Thyroid gland (tissue), 4 donors: ENCODE measurements around the gene SYT9. TPM values are rescaled to one million over a fixed set of nuclear protein-coding genes. Genes with fewer than 3 reads are reported as not detected.

Experiments
- DNase-seq, 2 donors: peaks; one replicate each; pipeline ENCODE4 v3.0.0-alpha.2; 2019
- H3K27ac ChIP-seq, 3 donors: fragments of 200-600 bp; sonication (generic); 1 replicate in 2 of 3; 2 replicates in 1 of 3; pipeline ENCODE4 v1.5.1; 2016 to 2019; ENCODE audit warnings: mild to moderate bottlenecking in 1 of 3, moderate library complexity in 1 of 3
- H3K27me3 ChIP-seq: fragments of 200-600 bp; sonication (generic); one replicate; pipeline ENCODE4 v1.5.1; 2019
- H3K36me3 ChIP-seq, 2 donors: fragments of 200-600 bp; sonication (generic); one replicate each; pipeline ENCODE4 v1.5.1; 2016 to 2019
- H3K4me1 ChIP-seq, 2 donors: fragments of 200-600 bp; sonication (generic); one replicate each; pipeline ENCODE4 v1.5.1; 2017 to 2019
- H3K4me3 ChIP-seq, 3 donors: fragments of 200-600 bp; sonication (generic); replicated peaks in 1 of 3; 1 replicate in 2 of 3; 2 replicates in 1 of 3; pipeline ENCODE4 v1.5.1; 2016; ENCODE audit warnings: mild to moderate bottlenecking in 1 of 3
- H3K9me3 ChIP-seq: fragments of 200-600 bp; sonication (generic); one replicate; pipeline ENCODE4 v1.5.1; 2017
- CTCF ChIP-seq, 6 experiments: fragments of 200-600 bp in 3 of 6; fragments of 450-650 bp in 3 of 6; sonication (generic) in 3 of 6; IDR thresholded peaks; one replicate each; pipeline ENCODE4 v1.5.1; 2016 to 2019; ENCODE audit warnings: antibody characterized with exemption in 6 of 6, mild to moderate bottlenecking in 2 of 6, inconsistent platforms in 1 of 6, moderate library complexity in 1 of 6
- POLR2A ChIP-seq, 2 donors: fragments of 450-650 bp; IDR thresholded peaks; one replicate each; pipeline ENCODE4 v1.6.1; 2017; ENCODE audit warnings: antibody characterized with exemption in 2 of 2, mild to moderate bottlenecking in 2 of 2, moderate library complexity in 1 of 2
- WGBS, 2 donors: methylation state at CpG; one replicate each; pipeline ENCODE4 v1.1.5; 2017; 5-methylcytosine and 5-hydroxymethylcytosine counted together
- intact Hi-C: fragments of 100-400 bp; cut with DNase I; formaldehyde crosslinking; loops from one replicate; pipeline ENCODE4 v1.15.1; 2023
- total RNA-seq, 4 donors: library from RNA; depleted of rRNA; stranded (reverse); fragments of >200 nt; gene quantifications; one replicate each; pipeline ENCODE4 v1.2.3, GENCODE V29; 2016

The SYT9 gene
- total RNA-seq, 4 donors from 2014 or later = 1.3 to 7.6 (median 4.2) TPM

GRCh38 chr11:7501251-7501650 lies 249.5 kb downstream of the SYT9 start:
- Histone ChIP-seq H3K4me1 (no peaks in the 10 kb centered on the region), H3K4me3 (no peak overlapping the region), H3K36me3 (no peaks in the 10 kb centered on the region), H3K27me3 (no peaks in the 10 kb centered on the region), H3K27ac (no peak overlapping the region), H3K9me3 (no peaks in the 10 kb centered on the region)
- intact Hi-C loops = no loop called here
- DNase-seq = peak in 1 of 2 donors; percentile 21
- TF ChIP-seq POLR2A (IDR thresholded peaks at IDR 0.05) = no peak
- no peak for TF ChIP-seq CTCF (IDR thresholded peaks at IDR 0.05)
- 61 to 78% methylated on average over 3 of the region's 3 CpGs for WGBS, 2 donors

- no peaks in the 10 kb centered on the region for H3K27me3 ChIP-seq
- H3K9me3 ChIP-seq = no peaks in the 10 kb centered on the region
- H3K27ac ChIP-seq = no peak overlapping the region
- H3K4me3 ChIP-seq = no peak overlapping the region
- H3K36me3 ChIP-seq = no peaks in the 10 kb centered on the region
- DNase-seq = no peak
- WGBS, 2 donors = 73 to 77% methylated on average over 4 of the region's 4 CpGs
- intact Hi-C loops = no loop called here
- H3K4me1 ChIP-seq = no peaks in the 10 kb centered on the region
- no peak for TF ChIP-seq CTCF (IDR thresholded peaks at IDR 0.05)
- TF ChIP-seq POLR2A (IDR thresholded peaks at IDR 0.05) = no peak
These were observed 250.2 kb downstream of the SYT9 start for GRCh38 chr11:7501894-7502293.

DNA sequence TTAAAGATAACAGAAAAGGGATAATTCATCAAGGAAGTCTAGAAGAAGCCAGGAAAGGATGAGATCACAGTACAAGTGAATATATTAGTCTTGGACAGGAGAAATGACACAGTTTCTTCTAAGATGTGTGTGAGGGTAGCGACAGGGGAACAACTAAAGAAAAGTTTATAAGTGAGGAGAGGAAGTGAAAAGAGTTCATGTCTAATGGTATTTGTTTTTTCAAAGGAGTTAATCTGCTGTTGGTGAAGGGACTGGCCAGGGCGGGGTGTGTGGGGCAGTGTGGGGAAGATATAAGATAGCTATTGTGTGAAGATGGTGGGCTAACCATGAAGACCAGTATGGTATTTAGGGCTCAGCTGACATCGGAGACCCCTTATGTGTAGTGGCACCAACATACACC lies 254.5 kb downstream of the SYT9 start:
- 89 to 91% methylated on average over 3 of the region's 3 CpGs for WGBS, 2 donors
- H3K4me1 ChIP-seq = peaks cover 4 to 10% of the 10 kb centered on the region in 2 donors
- intact Hi-C loops = no loop called here

GRCh38 chr11:7508087-7508486 lies 256.4 kb downstream of the SYT9 start:
- TF ChIP-seq POLR2A (IDR thresholded peaks at IDR 0.05) = no peak
- no peak for TF ChIP-seq CTCF (IDR thresholded peaks at IDR 0.05)
- Histone ChIP-seq H3K27me3 (no peaks in the 10 kb centered on the region), H3K4me3 (no peak overlapping the region), H3K36me3 (no peaks in the 10 kb centered on the region), H3K9me3 (no peaks in the 10 kb centered on the region), H3K4me1 (peaks cover 22 to 25% of the 10 kb centered on the region in 2 donors), H3K27ac (no peak overlapping the region)
- WGBS, 2 donors = 89 to 92% methylated on average over 3 of the region's 3 CpGs
- no peak for DNase-seq
- intact Hi-C loops = no loop called here

More for the DNA sequence above, 254.5 kb downstream of the SYT9 start:
- H3K27ac ChIP-seq = no peak overlapping the region
- TF ChIP-seq POLR2A (IDR thresholded peaks at IDR 0.05) = no peak
- TF ChIP-seq CTCF (IDR thresholded peaks at IDR 0.05) = no peak
- H3K36me3 ChIP-seq = no peaks in the 10 kb centered on the region
- no peak for DNase-seq
- H3K27me3 ChIP-seq = no peaks in the 10 kb centered on the region
- H3K4me3 ChIP-seq = no peak overlapping the region
- H3K9me3 ChIP-seq = no peaks in the 10 kb centered on the region

- no peak overlapping the region for H3K4me3 ChIP-seq
- peak overlapping the region in 1 of 3 donors; percentile 97 for H3K27ac ChIP-seq
- H3K36me3 ChIP-seq = no peaks in the 10 kb centered on the region
- TF ChIP-seq POLR2A (IDR thresholded peaks at IDR 0.05) (no peak), CTCF (IDR thresholded peaks at IDR 0.05) (no peak)
- H3K4me1 ChIP-seq = peaks cover 23 to 30% of the 10 kb centered on the region in 2 donors
- H3K27me3 ChIP-seq = no peaks in the 10 kb centered on the region
- no peak for DNase-seq
- 68 to 93% methylated on average over 2 of the region's 2 CpGs for WGBS, 2 donors
- no peaks in the 10 kb centered on the region for H3K9me3 ChIP-seq
- intact Hi-C loops = loop anchor here (10.0 kb wide), 1 partner anchor 65 kb away; no protein-coding TSS in a partner anchor
These were observed 258.3 kb downstream of the SYT9 start for GRCh38 chr11:7509966-7510365.
